Sigmoid colon (tissue), 3 donors: ENCODE measurements around the gene LAMA3.

ENCODE experiments used
- POLR2A ChIP-seq, 2 donors: fragments of 450-650 bp; IDR thresholded peaks; one replicate each; pipeline ENCODE4 v1.6.1; 2016; ENCODE audit warnings: antibody characterized with exemption in 2 of 2, mild to moderate bottlenecking in 2 of 2, moderate library complexity in 2 of 2
- TF ChIP-seq, protein P1 (sequence below), 4 experiments: fragments of 450-650 bp in 3 of 4; fragments of 200-600 bp in 1 of 4; IDR thresholded peaks; one replicate each; pipeline ENCODE4 v1.5.1; 2016 to 2019; ENCODE audit warnings: antibody characterized with exemption in 4 of 4, mild to moderate bottlenecking in 3 of 4, moderate library complexity in 2 of 4

DNA sequence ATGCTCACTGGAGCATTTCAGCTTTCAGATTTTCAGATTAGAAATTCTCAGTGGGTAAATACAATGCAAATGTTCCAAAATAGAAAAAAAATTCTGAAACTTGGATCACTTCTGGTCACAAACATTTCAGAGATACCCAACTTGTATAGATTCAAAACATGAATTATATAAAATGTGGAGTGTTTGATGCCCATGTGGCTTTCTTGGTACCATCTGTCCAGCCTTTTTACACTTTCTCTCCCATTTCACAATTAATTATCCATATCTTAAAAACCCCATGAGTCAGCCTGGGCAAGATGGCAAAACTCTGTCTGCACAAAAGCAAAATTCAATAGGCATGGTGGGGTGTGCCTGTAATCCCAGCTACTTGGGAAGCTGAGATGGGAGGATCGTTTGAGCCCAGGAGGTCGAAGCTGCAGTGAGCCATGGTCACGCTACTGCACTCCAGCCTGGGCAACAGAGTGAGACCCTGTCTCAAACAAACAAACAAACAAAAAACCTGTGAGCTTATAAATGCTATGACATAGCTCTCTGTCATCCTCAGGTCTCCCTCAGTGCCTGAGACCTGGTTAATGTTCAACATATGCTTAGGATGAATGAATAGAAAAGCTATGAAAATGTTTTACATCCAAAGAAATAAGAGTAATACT lies 179.0 kb downstream of the LAMA3 start:
- TF ChIP-seq, protein P1, sequence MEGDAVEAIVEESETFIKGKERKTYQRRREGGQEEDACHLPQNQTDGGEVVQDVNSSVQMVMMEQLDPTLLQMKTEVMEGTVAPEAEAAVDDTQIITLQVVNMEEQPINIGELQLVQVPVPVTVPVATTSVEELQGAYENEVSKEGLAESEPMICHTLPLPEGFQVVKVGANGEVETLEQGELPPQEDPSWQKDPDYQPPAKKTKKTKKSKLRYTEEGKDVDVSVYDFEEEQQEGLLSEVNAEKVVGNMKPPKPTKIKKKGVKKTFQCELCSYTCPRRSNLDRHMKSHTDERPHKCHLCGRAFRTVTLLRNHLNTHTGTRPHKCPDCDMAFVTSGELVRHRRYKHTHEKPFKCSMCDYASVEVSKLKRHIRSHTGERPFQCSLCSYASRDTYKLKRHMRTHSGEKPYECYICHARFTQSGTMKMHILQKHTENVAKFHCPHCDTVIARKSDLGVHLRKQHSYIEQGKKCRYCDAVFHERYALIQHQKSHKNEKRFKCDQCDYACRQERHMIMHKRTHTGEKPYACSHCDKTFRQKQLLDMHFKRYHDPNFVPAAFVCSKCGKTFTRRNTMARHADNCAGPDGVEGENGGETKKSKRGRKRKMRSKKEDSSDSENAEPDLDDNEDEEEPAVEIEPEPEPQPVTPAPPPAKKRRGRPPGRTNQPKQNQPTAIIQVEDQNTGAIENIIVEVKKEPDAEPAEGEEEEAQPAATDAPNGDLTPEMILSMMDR (IDR thresholded peaks at IDR 0.05) = no peak
- no peak for TF ChIP-seq POLR2A (IDR thresholded peaks at IDR 0.05)
